Measurements from ENCODE around the gene EGLN3. TPM values are rescaled to one million over a fixed set of nuclear protein-coding genes. Genes with fewer than 3 reads are reported as not detected.

The EGLN3 gene
- total and polyA plus RNA-seq, 4 experiments from 2014 or later, result 4.0 to 15.4 (median 5.3) TPM

GRCh38 chr14:33910435-33910834 lies 40.4 kb downstream of the EGLN3 start:
- no peaks in the 10 kb centered on the region for H3K27me3 ChIP-seq (ENCODE audit: insufficient read depth, low read length)
- ChIA-PET CTCF (ENCODE audit: partially characterized antibody) (no interaction called here), POLR2A (ENCODE audit: partially characterized antibody) (no interaction called here)
- Mint-ChIP-seq H3K36me3 (no peaks in the 10 kb centered on the region), H3K27me3 (no peaks in the 10 kb centered on the region), H3K4me1 (no peaks in the 10 kb centered on the region), H3K4me3 (no peak overlapping the region), H3K27ac (no peak overlapping the region), H3K9me3 (no peaks in the 10 kb centered on the region)
- no peaks in the 10 kb centered on the region for H3K36me3 ChIP-seq (ENCODE audit: insufficient read depth, low read length)
- H3K27ac ChIP-seq (ENCODE audit: low read depth, low read length), result no peak overlapping the region
- H3K4me1 ChIP-seq (ENCODE audit: insufficient read depth, low read length), result no peaks in the 10 kb centered on the region
- no peaks in the 10 kb centered on the region for H3K9me3 ChIP-seq (ENCODE audit: control insufficient read depth in 1 of 2, low read length in 2 of 2)
- intact Hi-C loops (cut with micrococcal nuclease), result no loop called here
- H3K4me3 ChIP-seq (ENCODE audit: low read length in 2 of 2), result no peak overlapping the region
- no peak for DNase-seq

GRCh38 chr14:33909380-33910084 lies 41.3 kb downstream of the EGLN3 start:
- no peak overlapping the region for H3K4me3 Mint-ChIP-seq
- H3K4me1 ChIP-seq (ENCODE audit: insufficient read depth, low read length), result no peaks in the 10 kb centered on the region
- H3K9me3 Mint-ChIP-seq, result no peaks in the 10 kb centered on the region
- no peaks in the 10 kb centered on the region for H3K27me3 Mint-ChIP-seq
- H3K36me3 Mint-ChIP-seq, result no peaks in the 10 kb centered on the region
- no peaks in the 10 kb centered on the region for H3K4me1 Mint-ChIP-seq
- H3K9me3 ChIP-seq (ENCODE audit: control insufficient read depth in 1 of 2, low read length in 2 of 2), result no peaks in the 10 kb centered on the region
- H3K27ac ChIP-seq (ENCODE audit: low read depth, low read length), result no peak overlapping the region
- CTCF ChIA-PET (ENCODE audit: partially characterized antibody), result no interaction called here
- intact Hi-C loops (cut with micrococcal nuclease), result no loop called here
- no peak for DNase-seq
- no peaks in the 10 kb centered on the region for H3K27me3 ChIP-seq (ENCODE audit: insufficient read depth, low read length)
- H3K27ac Mint-ChIP-seq, result no peak overlapping the region
- H3K36me3 ChIP-seq (ENCODE audit: insufficient read depth, low read length), result no peaks in the 10 kb centered on the region
- no peak overlapping the region for H3K4me3 ChIP-seq (ENCODE audit: low read length in 2 of 2)
- POLR2A ChIA-PET (ENCODE audit: partially characterized antibody), result no interaction called here

GRCh38 chr14:33908540-33909223 lies 42.2 kb downstream of the EGLN3 start:
- H3K9me3 ChIP-seq (ENCODE audit: control insufficient read depth in 1 of 2, low read length in 2 of 2), result no peaks in the 10 kb centered on the region
- no peaks in the 10 kb centered on the region for H3K27me3 ChIP-seq (ENCODE audit: insufficient read depth, low read length)
- intact Hi-C loops (cut with micrococcal nuclease), result no loop called here
- no peak overlapping the region for H3K4me3 ChIP-seq (ENCODE audit: low read length in 2 of 2)
- no peaks in the 10 kb centered on the region for H3K4me1 ChIP-seq (ENCODE audit: insufficient read depth, low read length)
- CTCF ChIA-PET (ENCODE audit: partially characterized antibody), result interaction anchor here (1.0 kb wide), 1 partner anchor 32 kb away, joined by 4 read pairs; no protein-coding TSS in a partner anchor
- no peaks in the 10 kb centered on the region for H3K36me3 ChIP-seq (ENCODE audit: insufficient read depth, low read length)
- H3K27ac ChIP-seq (ENCODE audit: low read depth, low read length), result no peak overlapping the region
- no peak for DNase-seq
- no peaks in the 10 kb centered on the region for H3K4me1 Mint-ChIP-seq
- H3K4me3 Mint-ChIP-seq, result no peak overlapping the region
- H3K36me3 Mint-ChIP-seq, result no peaks in the 10 kb centered on the region
- H3K27ac Mint-ChIP-seq, result no peak overlapping the region
- no peaks in the 10 kb centered on the region for H3K9me3 Mint-ChIP-seq
- H3K27me3 Mint-ChIP-seq, result no peaks in the 10 kb centered on the region
- POLR2A ChIA-PET (ENCODE audit: partially characterized antibody), result no interaction called here

- Histone ChIP-seq H3K4me1 (ENCODE audit: insufficient read depth, low read length) (no peaks in the 10 kb centered on the region), H3K27me3 (ENCODE audit: insufficient read depth, low read length) (no peaks in the 10 kb centered on the region), H3K4me3 (ENCODE audit: low read length in 2 of 2) (no peak overlapping the region), H3K9me3 (ENCODE audit: control insufficient read depth in 1 of 2, low read length in 2 of 2) (no peaks in the 10 kb centered on the region), H3K27ac (ENCODE audit: low read depth, low read length) (no peak overlapping the region), H3K36me3 (ENCODE audit: insufficient read depth, low read length) (no peaks in the 10 kb centered on the region)
- CTCF ChIA-PET (ENCODE audit: partially characterized antibody), result interaction anchor here (1.1 kb wide), 1 partner anchor 28 kb away, joined by 4 read pairs; no protein-coding TSS in a partner anchor
- H3K36me3 Mint-ChIP-seq, result no peaks in the 10 kb centered on the region
- POLR2A ChIA-PET (ENCODE audit: partially characterized antibody), result no interaction called here
- intact Hi-C loops (cut with micrococcal nuclease), result no loop called here
- H3K27ac Mint-ChIP-seq, result peak overlapping the region in 1 of 7 donors; percentile 14
- no peaks in the 10 kb centered on the region for H3K9me3 Mint-ChIP-seq
- no peak overlapping the region for H3K4me3 Mint-ChIP-seq
- DNase-seq, result no peak
- peaks cover 0 to 6% (median 0%) of the 10 kb centered on the region in 4 donors for H3K4me1 Mint-ChIP-seq
- H3K27me3 Mint-ChIP-seq, result no peaks in the 10 kb centered on the region
These were observed 43.9 kb downstream of the EGLN3 start for GRCh38 chr14:33906968-33907367.

- no peak for DNase-seq
- Histone ChIP-seq H3K4me3 (ENCODE audit: low read length in 2 of 2) (no peak overlapping the region), H3K36me3 (ENCODE audit: insufficient read depth, low read length) (no peaks in the 10 kb centered on the region), H3K27me3 (ENCODE audit: insufficient read depth, low read length) (no peaks in the 10 kb centered on the region), H3K27ac (ENCODE audit: low read depth, low read length) (no peak overlapping the region), H3K4me1 (ENCODE audit: insufficient read depth, low read length) (no peaks in the 10 kb centered on the region), H3K9me3 (ENCODE audit: control insufficient read depth in 1 of 2, low read length in 2 of 2) (no peaks in the 10 kb centered on the region)
- Mint-ChIP-seq H3K4me3 (no peak overlapping the region), H3K27me3 (no peaks in the 10 kb centered on the region), H3K4me1 (peaks cover 0 to 6% (median 0%) of the 10 kb centered on the region in 4 donors), H3K9me3 (no peaks in the 10 kb centered on the region), H3K36me3 (no peaks in the 10 kb centered on the region), H3K27ac (no peak overlapping the region)
- POLR2A ChIA-PET (ENCODE audit: partially characterized antibody), result no interaction called here
- CTCF ChIA-PET (ENCODE audit: partially characterized antibody), result no interaction called here
- intact Hi-C loops (cut with micrococcal nuclease), result no loop called here
These were observed 46.3 kb downstream of the EGLN3 start for GRCh38 chr14:33904609-33905008.

- CTCF ChIA-PET (ENCODE audit: partially characterized antibody), result no interaction called here
- Histone ChIP-seq H3K27me3 (ENCODE audit: insufficient read depth, low read length) (no peaks in the 10 kb centered on the region), H3K36me3 (ENCODE audit: insufficient read depth, low read length) (no peaks in the 10 kb centered on the region), H3K9me3 (ENCODE audit: control insufficient read depth in 1 of 2, low read length in 2 of 2) (no peaks in the 10 kb centered on the region), H3K27ac (ENCODE audit: low read depth, low read length) (no peak overlapping the region), H3K4me1 (ENCODE audit: insufficient read depth, low read length) (no peaks in the 10 kb centered on the region), H3K4me3 (ENCODE audit: low read length in 2 of 2) (no peak overlapping the region)
- Mint-ChIP-seq H3K36me3 (no peaks in the 10 kb centered on the region), H3K4me3 (no peak overlapping the region), H3K27ac (no peak overlapping the region), H3K9me3 (no peaks in the 10 kb centered on the region), H3K4me1 (peaks cover 0 to 6% (median 0%) of the 10 kb centered on the region in 4 donors), H3K27me3 (no peaks in the 10 kb centered on the region)
- DNase-seq, result no peak
- POLR2A ChIA-PET (ENCODE audit: partially characterized antibody), result no interaction called here
- intact Hi-C loops (cut with micrococcal nuclease), result no loop called here
These were observed 47.5 kb downstream of the EGLN3 start for GRCh38 chr14:33903369-33903768.

- Histone ChIP-seq H3K27ac (ENCODE audit: low read depth, low read length) (no peak overlapping the region), H3K27me3 (ENCODE audit: insufficient read depth, low read length) (no peaks in the 10 kb centered on the region), H3K4me1 (ENCODE audit: insufficient read depth, low read length) (no peaks in the 10 kb centered on the region), H3K4me3 (ENCODE audit: low read length in 2 of 2) (no peak overlapping the region), H3K36me3 (ENCODE audit: insufficient read depth, low read length) (no peaks in the 10 kb centered on the region), H3K9me3 (ENCODE audit: control insufficient read depth in 1 of 2, low read length in 2 of 2) (no peaks in the 10 kb centered on the region)
- ChIA-PET CTCF (ENCODE audit: partially characterized antibody) (interaction anchor here (0.9 to 1.1 kb wide), 2 partner anchors 110 to 429 kb away, joined by 3 read pairs; no protein-coding TSS in a partner anchor), POLR2A (ENCODE audit: partially characterized antibody) (no interaction called here)
- peaks cover 0 to 6% (median 0%) of the 10 kb centered on the region in 4 donors for H3K4me1 Mint-ChIP-seq
- H3K27ac Mint-ChIP-seq, result peak overlapping the region in 1 of 7 donors; percentile 18
- H3K4me3 Mint-ChIP-seq, result no peak overlapping the region
- H3K36me3 Mint-ChIP-seq, result no peaks in the 10 kb centered on the region
- no peak for DNase-seq
- intact Hi-C loops (cut with micrococcal nuclease), result no loop called here
- no peaks in the 10 kb centered on the region for H3K9me3 Mint-ChIP-seq
- no peaks in the 10 kb centered on the region for H3K27me3 Mint-ChIP-seq
These were observed 48.5 kb downstream of the EGLN3 start for GRCh38 chr14:33902363-33902762.
